Activated B cell treated with CpG ODN at 0.5 μM for 24 hours (primary cell): ENCODE measurements around the gene PDRG1. TPM values are rescaled to one million over a fixed set of nuclear protein-coding genes. Genes with fewer than 3 reads are reported as not detected.

ENCODE experiments used
- ATAC-seq: fragments of 200-7000 bp; cut with Tn5 transposase; one replicate; pipeline ENCODE4 v1.10.0; 2021; ENCODE audit warnings: low read depth, mild to moderate bottlenecking, moderate library complexity
- CTCF ChIA-PET: fragments of 350-600 bp; sonication (Branson Sonifier 250); formaldehyde crosslinking; loops from one replicate; lab custom pipeline; 2021; ENCODE audit warnings: antibody characterized with exemption; lab: Charles Lee
- POLR2A ChIA-PET: fragments of 350-600 bp; sonication (Branson Sonifier 250); formaldehyde crosslinking; loops from one replicate; lab custom pipeline; 2021; ENCODE audit warnings: antibody characterized with exemption; lab: Charles Lee
- DNase-seq: peaks from one replicate; pipeline ENCODE4 v3.0.0; 2022
- H3K27ac Mint-ChIP-seq: one replicate; pipeline ENCODE4 v1.8.0; 2020; ENCODE audit warnings: mixed read lengths
- H3K27me3 Mint-ChIP-seq: one replicate; pipeline ENCODE4 v1.8.0; 2021; ENCODE audit warnings: mixed read lengths
- H3K36me3 Mint-ChIP-seq: one replicate; pipeline ENCODE4 v1.8.0; 2021; ENCODE audit warnings: low read depth, mixed read lengths
- H3K4me1 Mint-ChIP-seq: one replicate; pipeline ENCODE4 v1.8.0; 2021; ENCODE audit warnings: mixed read lengths
- H3K4me3 Mint-ChIP-seq: one replicate; pipeline ENCODE4 v1.8.0; 2020; ENCODE audit warnings: mild to moderate bottlenecking, mixed read lengths
- H3K9me3 Mint-ChIP-seq: one replicate; pipeline ENCODE4 v1.8.0; 2020; ENCODE audit warnings: mixed read lengths
- intact Hi-C: fragments of 100-400 bp; cut with micrococcal nuclease; formaldehyde crosslinking; loops from one replicate; pipeline ENCODE4 v1.15.1; 2024
- total RNA-seq: library from RNA; stranded (reverse); gene quantifications from 2 replicates; pipeline ENCODE4 v1.2.3, GENCODE V29; 2022
- TF ChIP-seq, protein P1 (sequence below): fragments of 200-600 bp; IDR thresholded peaks from one replicate; pipeline ENCODE4 v1.8.0; 2022; ENCODE audit warnings: antibody characterized with exemption, mild to moderate bottlenecking

The PDRG1 gene
- 16.4 and 18.7 TPM in 2 replicates for total RNA-seq

DNA sequence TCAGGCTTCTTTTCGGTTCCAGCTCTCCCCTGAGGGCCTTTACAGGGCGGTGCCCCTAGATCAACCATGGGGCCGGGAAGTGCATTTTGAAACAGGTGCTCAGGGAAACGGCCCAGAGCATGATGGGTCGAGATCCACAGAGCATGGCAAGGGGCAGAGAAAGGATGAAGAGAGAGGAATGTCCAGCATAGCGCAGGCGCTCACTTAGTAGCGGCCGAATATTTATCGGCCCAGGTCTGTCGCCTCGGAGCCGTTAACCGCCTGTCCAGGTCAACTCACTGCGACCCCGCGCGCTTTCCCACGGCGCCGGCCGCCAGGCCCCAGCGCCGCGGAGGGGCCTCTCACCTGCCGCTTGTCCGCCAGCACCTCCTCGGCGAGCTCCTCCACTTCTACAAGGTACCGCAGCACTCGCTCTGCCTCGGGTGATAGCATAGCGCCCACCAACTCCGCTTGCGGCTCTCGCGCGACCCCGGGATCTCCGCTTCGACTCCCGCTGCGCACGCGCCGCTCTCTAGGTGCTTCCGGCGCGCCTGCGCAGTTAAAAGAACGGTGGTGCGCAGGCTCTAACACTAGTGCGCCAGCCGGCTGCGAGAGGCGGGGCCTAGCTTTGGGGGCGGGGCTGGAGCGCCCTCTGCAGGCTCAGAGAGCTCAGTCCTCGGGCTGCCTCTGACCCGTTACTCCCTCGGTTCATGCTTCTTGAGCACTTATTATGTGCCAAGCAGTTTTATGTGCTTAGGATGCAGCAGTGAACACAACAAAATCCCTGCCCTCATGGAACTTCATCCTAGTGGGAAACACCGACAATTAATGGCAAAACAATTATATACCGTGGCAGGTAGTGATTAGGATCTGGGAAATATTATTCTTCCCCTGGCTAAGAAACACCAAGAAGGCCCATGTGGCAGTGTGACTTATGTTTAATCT is at the start of gene PDRG1:
Gene PDRG1 (minus strand): TSS at position 517 of the 924 bp plus-strand sequence. CDS start 85 bp downstream, at position 432.
- no peaks in the 10 kb centered on the region for H3K9me3 Mint-ChIP-seq
- CTCF ChIA-PET: interaction anchor here (0.8 to 6.6 kb wide), 22 partner anchors 9 to 228 kb away, joined by 3 to 126 read pairs (median 5); no protein-coding TSS in a partner anchor

DNA sequence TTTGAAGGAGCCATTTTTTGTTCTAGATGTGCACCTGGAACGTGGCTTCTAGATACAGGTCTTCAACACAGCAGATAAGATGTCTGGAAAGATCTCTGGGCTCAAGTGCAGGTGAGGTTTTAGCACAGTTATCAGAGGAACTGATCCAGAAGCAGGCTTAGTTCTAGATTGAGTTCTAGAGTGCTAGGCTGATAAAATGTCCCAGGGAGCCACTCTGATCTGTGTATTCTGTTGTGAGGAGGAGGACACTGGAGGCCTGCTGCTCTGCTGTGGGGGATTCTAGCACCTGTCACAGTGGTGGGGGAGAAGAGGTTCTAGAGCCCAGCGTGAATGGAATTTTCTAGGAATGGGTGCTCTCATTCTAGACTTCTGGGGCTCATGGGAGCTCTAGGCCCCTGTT is 46.4 kb upstream of the PDRG1 start:
- ChIA-PET POLR2A (no interaction called here), CTCF (no interaction called here)
- H3K27ac Mint-ChIP-seq: no peak overlapping the region
- ATAC-seq (no peak), DNase-seq (no peak)
- no peaks in the 10 kb centered on the region for H3K9me3 Mint-ChIP-seq
- H3K4me3 Mint-ChIP-seq: no peak overlapping the region
- peaks cover 12% of the 10 kb centered on the region for H3K4me1 Mint-ChIP-seq
- intact Hi-C loops: no loop called here
- H3K27me3 Mint-ChIP-seq: peaks cover 30% of the 10 kb centered on the region
- TF ChIP-seq, protein P1, sequence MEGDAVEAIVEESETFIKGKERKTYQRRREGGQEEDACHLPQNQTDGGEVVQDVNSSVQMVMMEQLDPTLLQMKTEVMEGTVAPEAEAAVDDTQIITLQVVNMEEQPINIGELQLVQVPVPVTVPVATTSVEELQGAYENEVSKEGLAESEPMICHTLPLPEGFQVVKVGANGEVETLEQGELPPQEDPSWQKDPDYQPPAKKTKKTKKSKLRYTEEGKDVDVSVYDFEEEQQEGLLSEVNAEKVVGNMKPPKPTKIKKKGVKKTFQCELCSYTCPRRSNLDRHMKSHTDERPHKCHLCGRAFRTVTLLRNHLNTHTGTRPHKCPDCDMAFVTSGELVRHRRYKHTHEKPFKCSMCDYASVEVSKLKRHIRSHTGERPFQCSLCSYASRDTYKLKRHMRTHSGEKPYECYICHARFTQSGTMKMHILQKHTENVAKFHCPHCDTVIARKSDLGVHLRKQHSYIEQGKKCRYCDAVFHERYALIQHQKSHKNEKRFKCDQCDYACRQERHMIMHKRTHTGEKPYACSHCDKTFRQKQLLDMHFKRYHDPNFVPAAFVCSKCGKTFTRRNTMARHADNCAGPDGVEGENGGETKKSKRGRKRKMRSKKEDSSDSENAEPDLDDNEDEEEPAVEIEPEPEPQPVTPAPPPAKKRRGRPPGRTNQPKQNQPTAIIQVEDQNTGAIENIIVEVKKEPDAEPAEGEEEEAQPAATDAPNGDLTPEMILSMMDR: no peak
- no peaks in the 10 kb centered on the region for H3K36me3 Mint-ChIP-seq

More for the DNA sequence above, at the start of gene PDRG1:
- intact Hi-C loops: loop anchor here (1.0 to 10.0 kb wide), 10 partner anchors 17 to 253 kb away; partner anchors contain the start of genes PLAGL2, POFUT1, TM9SF4 and XKR7
- POLR2A ChIA-PET: interaction anchor here (0.6 to 2.7 kb wide), 10 partner anchors 10 to 99 kb away, joined by 3 to 22 read pairs (median 4); no protein-coding TSS in a partner anchor
- Mint-ChIP-seq H3K36me3 (peaks cover 35% of the 10 kb centered on the region), H3K27me3 (peaks cover 11% of the 10 kb centered on the region), H3K4me1 (peaks cover 30% of the 10 kb centered on the region), H3K27ac (peak within 1 kb of the TSS; percentile 95), H3K4me3 (peak within 1 kb of the TSS; percentile 99)
- TF ChIP-seq, protein P1: peak; percentile 51
- DNase-seq (peak; percentile 99), ATAC-seq (peak; percentile 99)

DNA sequence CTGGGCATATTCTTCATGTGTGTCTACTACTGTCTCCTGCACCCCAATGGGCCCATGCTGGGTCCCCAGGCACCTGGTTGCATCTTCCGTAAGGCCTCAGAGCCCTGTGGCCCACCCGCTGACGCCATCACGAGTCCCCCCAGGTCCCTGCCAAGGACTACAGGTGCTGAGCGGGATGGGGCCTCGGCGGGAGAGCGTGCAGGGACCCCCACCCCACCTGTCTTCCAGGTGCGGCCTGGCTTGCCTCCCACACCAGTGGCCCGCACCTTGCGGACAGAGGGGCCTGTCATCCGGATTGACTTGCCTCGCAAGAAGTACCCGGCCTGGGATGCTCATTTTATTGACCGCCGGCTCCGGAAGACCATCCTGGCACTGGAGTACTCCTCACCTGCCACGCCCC is 45.1 kb upstream of the PDRG1 start:
- ATAC-seq (no peak), DNase-seq (no peak)
- Mint-ChIP-seq H3K36me3 (no peaks in the 10 kb centered on the region), H3K27me3 (peaks cover 37% of the 10 kb centered on the region), H3K27ac (no peak overlapping the region), H3K4me1 (peaks cover 12% of the 10 kb centered on the region), H3K9me3 (no peaks in the 10 kb centered on the region), H3K4me3 (no peak overlapping the region)
- intact Hi-C loops: no loop called here
- CTCF ChIA-PET: no interaction called here
- POLR2A ChIA-PET: no interaction called here
- TF ChIP-seq, protein P1: no peak

DNA sequence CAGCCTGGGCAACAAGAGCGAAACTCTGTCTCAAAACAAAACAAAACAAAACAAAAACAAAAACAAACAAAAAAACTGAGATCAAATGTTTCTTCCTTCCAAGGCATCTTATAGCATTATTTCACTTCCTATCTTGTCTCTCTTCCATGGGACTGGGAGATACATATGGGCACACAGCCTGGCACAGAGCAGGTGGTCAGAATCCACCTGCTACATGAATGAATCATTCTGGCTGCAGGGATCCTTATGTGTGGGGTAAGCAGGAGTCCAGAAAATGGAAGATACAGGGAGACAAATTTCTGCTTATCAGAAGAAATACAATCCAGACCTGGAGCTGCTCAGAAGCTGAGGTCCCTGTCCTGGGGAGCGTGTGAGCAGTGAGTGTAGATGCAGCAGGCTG is 40.2 kb upstream of the PDRG1 start:
- POLR2A ChIA-PET: no interaction called here

More for the DNA sequence above, 40.2 kb upstream of the PDRG1 start:
- Mint-ChIP-seq H3K9me3 (no peaks in the 10 kb centered on the region), H3K4me1 (peaks cover 12% of the 10 kb centered on the region), H3K27ac (no peak overlapping the region), H3K27me3 (peaks cover 34% of the 10 kb centered on the region), H3K36me3 (no peaks in the 10 kb centered on the region), H3K4me3 (no peak overlapping the region)
- CTCF ChIA-PET: no interaction called here
- TF ChIP-seq, protein P1: no peak
- ATAC-seq (no peak), DNase-seq (no peak)
- intact Hi-C loops: no loop called here
